MCF 10A (cell line): ENCODE measurements around the gene AP2B1. TPM values are rescaled to one million over a fixed set of nuclear protein-coding genes. Genes with fewer than 3 reads are reported as not detected.

Source experiments
- BruUV-seq: library from RNA; stranded (reverse); fragments of 400-500 nt; replicated peaks from 2 replicates; lab custom pipeline; 2021; lab: Mats Ljungman, UMichigan
- CTCF ChIA-PET: fragments of 300-600 bp; sonication (Branson Sonifier 250); formaldehyde crosslinking; extraction: SDS; loops from one replicate; lab custom pipeline; 2021; ENCODE audit warnings: antibody characterized with exemption, inconsistent platforms; lab: Yijun Ruan, JAX
- POLR2A ChIA-PET: fragments of 300-600, 350-650 bp; sonication (Branson Sonifier 250); formaldehyde crosslinking; extraction: SDS; loops from one replicate; lab custom pipeline; 2020; ENCODE audit warnings: antibody characterized with exemption, inconsistent platforms; lab: Yijun Ruan, JAX
- DNase-seq: peaks from one replicate; pipeline ENCODE4 v3.0.0-alpha.2; 2018; ENCODE audit not compliant: unreplicated experiment
- H3K27ac Mint-ChIP-seq: one replicate; pipeline ENCODE4 v1.8.0; 2022; ENCODE audit warnings: mild to moderate bottlenecking, low read depth, mixed read lengths; ENCODE audit not compliant: unreplicated experiment
- H3K27me3 Mint-ChIP-seq: one replicate; pipeline ENCODE4 v1.8.0; 2022; ENCODE audit warnings: mixed read lengths; ENCODE audit not compliant: insufficient read depth, unreplicated experiment
- H3K36me3 Mint-ChIP-seq: one replicate; pipeline ENCODE4 v1.8.0; 2022; ENCODE audit warnings: mild to moderate bottlenecking, moderate library complexity, mixed read lengths; ENCODE audit not compliant: insufficient read depth, unreplicated experiment
- H3K4me1 Mint-ChIP-seq: one replicate; pipeline ENCODE4 v1.8.0; 2022; ENCODE audit warnings: mixed read lengths; ENCODE audit not compliant: insufficient read depth, unreplicated experiment
- H3K4me3 Mint-ChIP-seq: one replicate; pipeline ENCODE4 v1.8.0; 2022; ENCODE audit warnings: mild to moderate bottlenecking, moderate library complexity, mixed read lengths; ENCODE audit not compliant: unreplicated experiment
- H3K9me3 Mint-ChIP-seq: one replicate; pipeline ENCODE4 v1.8.0; 2022; ENCODE audit warnings: mixed read lengths; ENCODE audit not compliant: unreplicated experiment
- CTCF ChIP-seq: fragments of 200-600 bp; IDR thresholded peaks from one replicate; pipeline ENCODE4 v1.8.0; 2022; ENCODE audit warnings: antibody characterized with exemption, mild to moderate bottlenecking; ENCODE audit not compliant: unreplicated experiment
- intact Hi-C: fragments of 100-400 bp; cut with micrococcal nuclease; formaldehyde crosslinking; loops from 2 replicates; pipeline ENCODE4 v1.14.1; 2022
- total RNA-seq: library from RNA; stranded (reverse); gene quantifications from 2 replicates; pipeline ENCODE4 v1.2.3, GENCODE V29; 2022

AP2B1 gene
- total RNA-seq, 1 experiment from 2014 or later = 227 TPM

GRCh38 chr17:35618628-35619027 is 31.5 kb downstream of the AP2B1 start:
- H3K27ac Mint-ChIP-seq = no peak overlapping the region
- intact Hi-C loops = no loop called here
- CTCF ChIA-PET = interaction anchor here (0.6 to 1.0 kb wide), 5 partner anchors 15 to 639 kb away, joined by 3 to 10 read pairs (median 3); no protein-coding TSS in a partner anchor

GRCh38 chr17:35621768-35622167 is 34.6 kb downstream of the AP2B1 start:
- no peaks in the 10 kb centered on the region for H3K9me3 Mint-ChIP-seq
- H3K36me3 Mint-ChIP-seq = peaks cover 61% of the 10 kb centered on the region
- no peak for TF ChIP-seq CTCF
- no TSS peak for BruUV-seq
- no peak for DNase-seq
- H3K4me1 Mint-ChIP-seq = no peaks in the 10 kb centered on the region
- H3K27ac Mint-ChIP-seq = no peak overlapping the region
- POLR2A ChIA-PET = interaction anchor here (1.1 kb wide), 1 partner anchor 9 kb away, joined by 3 read pairs; no protein-coding TSS in a partner anchor
- CTCF ChIA-PET = interaction anchor here (0.8 to 5.0 kb wide), 3 partner anchors 9 to 125 kb away, joined by 3 to 33 read pairs (median 3); no protein-coding TSS in a partner anchor
- H3K27me3 Mint-ChIP-seq = no peaks in the 10 kb centered on the region
- intact Hi-C loops = no loop called here
- no peak overlapping the region for H3K4me3 Mint-ChIP-seq

More at GRCh38 chr17:35618628-35619027, 31.5 kb downstream of the AP2B1 start:
- H3K27me3 Mint-ChIP-seq = no peaks in the 10 kb centered on the region
- POLR2A ChIA-PET = interaction anchor here (0.7 to 1.4 kb wide), 3 partner anchors 10 to 190 kb away, joined by 3 to 4 read pairs (median 3); partner anchors contain the start of gene TAF15
- DNase-seq = no peak
- no peaks in the 10 kb centered on the region for H3K4me1 Mint-ChIP-seq
- peaks cover 63% of the 10 kb centered on the region for H3K36me3 Mint-ChIP-seq
- no peaks in the 10 kb centered on the region for H3K9me3 Mint-ChIP-seq
- TF ChIP-seq CTCF = no peak
- H3K4me3 Mint-ChIP-seq = no peak overlapping the region
- BruUV-seq = no TSS peak

- no TSS peak for BruUV-seq
- peaks cover 73% of the 10 kb centered on the region for H3K36me3 Mint-ChIP-seq
- no peak for TF ChIP-seq CTCF
- ChIA-PET POLR2A (interaction anchor here (0.7 kb wide), 1 partner anchor 17 kb away, joined by 3 read pairs; no protein-coding TSS in a partner anchor), CTCF (interaction anchor here (2.0 kb wide), 1 partner anchor 14 kb away, joined by 5 read pairs; no protein-coding TSS in a partner anchor)
- DNase-seq = no peak
- no peaks in the 10 kb centered on the region for H3K27me3 Mint-ChIP-seq
- no peaks in the 10 kb centered on the region for H3K9me3 Mint-ChIP-seq
- H3K4me3 Mint-ChIP-seq = no peak overlapping the region
- intact Hi-C loops = no loop called here
- no peak overlapping the region for H3K27ac Mint-ChIP-seq
- peaks cover 11% of the 10 kb centered on the region for H3K4me1 Mint-ChIP-seq
These were observed 40.3 kb downstream of the AP2B1 start for GRCh38 chr17:35627417-35627816.

- TF ChIP-seq CTCF = no peak
- Mint-ChIP-seq H3K36me3 (peaks cover 75% of the 10 kb centered on the region), H3K4me3 (no peak overlapping the region), H3K9me3 (no peaks in the 10 kb centered on the region), H3K4me1 (peaks cover 11% of the 10 kb centered on the region), H3K27me3 (no peaks in the 10 kb centered on the region), H3K27ac (no peak overlapping the region)
- ChIA-PET POLR2A (no interaction called here), CTCF (interaction anchor here (1.0 kb wide), 1 partner anchor 17 kb away, joined by 4 read pairs; no protein-coding TSS in a partner anchor)
- BruUV-seq = no TSS peak
- intact Hi-C loops = no loop called here
- peak; percentile 32 for DNase-seq
These were observed 43.5 kb downstream of the AP2B1 start for GRCh38 chr17:35630530-35631148.
